ENCODE measurements around the gene CCDC3.

The CCDC3 gene

DNA sequence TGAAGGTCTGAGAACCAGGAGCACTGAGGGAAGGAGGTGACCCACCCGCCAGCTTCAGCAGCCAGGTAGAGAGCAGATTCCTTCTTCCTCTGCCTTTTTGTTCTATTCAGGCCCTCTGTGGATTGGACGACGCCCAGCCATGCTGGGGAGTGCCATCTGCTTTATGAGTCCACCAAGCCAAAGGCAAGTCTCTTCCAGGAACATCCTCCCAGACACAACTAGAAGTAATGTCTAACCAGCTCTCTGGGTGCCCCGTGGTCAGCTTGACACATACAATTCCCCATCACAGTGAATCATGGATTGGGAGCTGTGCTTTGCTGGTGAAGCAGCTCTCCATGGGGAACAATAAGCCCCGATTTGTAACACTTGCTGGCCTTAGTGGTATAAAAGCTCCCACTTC, 125.2 kb downstream of the CCDC3 start:
- Histone ChIP-seq H3K4me2 (ENCODE audit: low read depth, low read length) (no peak overlapping the region), H4K20me1 (ENCODE audit: insufficient read depth, low read length) (no peaks in the 10 kb centered on the region), H3K9me2 (replicated peaks; ENCODE audit: insufficient read depth, low read length) (no peaks in the 10 kb centered on the region), H3K4me1 (ENCODE audit: low read length) (no peaks in the 10 kb centered on the region), H3F3A (ENCODE audit: insufficient read depth, low read length) (no peaks in the 10 kb centered on the region), H2AFZ (ENCODE audit: low read length) (no peak overlapping the region), H3K9ac (ENCODE audit: low read length) (no peak overlapping the region), H3K27me3 (replicated peaks; ENCODE audit: insufficient read depth, low read length) (no peaks in the 10 kb centered on the region), H3K79me2 (ENCODE audit: low read length) (no peaks in the 10 kb centered on the region), H3K4me3 (ENCODE audit: low read length) (no peak overlapping the region), H3K36me3 (replicated peaks; ENCODE audit: insufficient read depth, low read length) (no peaks in the 10 kb centered on the region), H3K9me3 (replicated peaks; ENCODE audit: insufficient read depth, low read length) (no peaks in the 10 kb centered on the region), H3K27ac (ENCODE audit: low read length) (no peak overlapping the region)
- TF ChIP-seq, protein P1, sequence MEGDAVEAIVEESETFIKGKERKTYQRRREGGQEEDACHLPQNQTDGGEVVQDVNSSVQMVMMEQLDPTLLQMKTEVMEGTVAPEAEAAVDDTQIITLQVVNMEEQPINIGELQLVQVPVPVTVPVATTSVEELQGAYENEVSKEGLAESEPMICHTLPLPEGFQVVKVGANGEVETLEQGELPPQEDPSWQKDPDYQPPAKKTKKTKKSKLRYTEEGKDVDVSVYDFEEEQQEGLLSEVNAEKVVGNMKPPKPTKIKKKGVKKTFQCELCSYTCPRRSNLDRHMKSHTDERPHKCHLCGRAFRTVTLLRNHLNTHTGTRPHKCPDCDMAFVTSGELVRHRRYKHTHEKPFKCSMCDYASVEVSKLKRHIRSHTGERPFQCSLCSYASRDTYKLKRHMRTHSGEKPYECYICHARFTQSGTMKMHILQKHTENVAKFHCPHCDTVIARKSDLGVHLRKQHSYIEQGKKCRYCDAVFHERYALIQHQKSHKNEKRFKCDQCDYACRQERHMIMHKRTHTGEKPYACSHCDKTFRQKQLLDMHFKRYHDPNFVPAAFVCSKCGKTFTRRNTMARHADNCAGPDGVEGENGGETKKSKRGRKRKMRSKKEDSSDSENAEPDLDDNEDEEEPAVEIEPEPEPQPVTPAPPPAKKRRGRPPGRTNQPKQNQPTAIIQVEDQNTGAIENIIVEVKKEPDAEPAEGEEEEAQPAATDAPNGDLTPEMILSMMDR (IDR thresholded peaks at IDR 0.05; ENCODE audit: low read length): no peak
- TF ChIP-seq EZH2phosphoT487 (IDR thresholded peaks at IDR 0.05; ENCODE audit: low read length) (no peak), EZH2 (optimal IDR thresholded peaks at IDR 0.05; ENCODE audit: low read depth, low read length) (no peak)
- no peak for DNase-seq

DNA sequence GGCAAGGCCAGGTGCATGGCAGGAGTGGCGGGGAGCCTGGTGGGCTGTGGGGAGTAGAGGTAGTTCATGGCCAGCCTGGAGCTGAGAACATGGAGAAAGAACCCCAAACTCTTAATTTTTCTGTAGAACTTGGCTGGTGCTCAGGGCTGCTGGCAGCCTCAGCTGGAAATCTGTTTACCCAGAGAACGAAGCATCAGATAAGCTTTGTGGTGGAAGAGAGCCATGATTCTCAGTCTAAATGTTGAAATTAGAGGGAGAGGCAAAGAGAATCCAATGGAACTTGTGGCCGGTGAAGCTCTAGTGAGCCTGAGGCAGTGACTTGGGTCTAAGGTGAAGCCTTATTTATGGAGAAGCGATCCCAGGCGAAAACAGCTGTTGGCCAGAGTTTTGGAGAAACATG, 126.4 kb downstream of the CCDC3 start:
- no peak overlapping the region for H2AFZ ChIP-seq (ENCODE audit: low read length)
- H3K27me3 ChIP-seq (replicated peaks; ENCODE audit: insufficient read depth, low read length): no peaks in the 10 kb centered on the region
- H3F3A ChIP-seq (ENCODE audit: insufficient read depth, low read length): no peaks in the 10 kb centered on the region
- no peak overlapping the region for H3K4me3 ChIP-seq (ENCODE audit: low read length)
- H4K20me1 ChIP-seq (ENCODE audit: insufficient read depth, low read length): no peaks in the 10 kb centered on the region
- no peaks in the 10 kb centered on the region for H3K79me2 ChIP-seq (ENCODE audit: low read length)
- H3K27ac ChIP-seq (ENCODE audit: low read length): no peak overlapping the region
- DNase-seq: no peak
- no peaks in the 10 kb centered on the region for H3K36me3 ChIP-seq (replicated peaks; ENCODE audit: insufficient read depth, low read length)
- H3K9me2 ChIP-seq (replicated peaks; ENCODE audit: insufficient read depth, low read length): no peaks in the 10 kb centered on the region
- no peaks in the 10 kb centered on the region for H3K9me3 ChIP-seq (replicated peaks; ENCODE audit: insufficient read depth, low read length)
- no peaks in the 10 kb centered on the region for H3K4me1 ChIP-seq (ENCODE audit: low read length)
- H3K4me2 ChIP-seq (ENCODE audit: low read depth, low read length): no peak overlapping the region
- H3K9ac ChIP-seq (ENCODE audit: low read length): no peak overlapping the region
- no peak for TF ChIP-seq EZH2 (optimal IDR thresholded peaks at IDR 0.05; ENCODE audit: low read depth, low read length)
- no peak for TF ChIP-seq EZH2phosphoT487 (IDR thresholded peaks at IDR 0.05; ENCODE audit: low read length)
- TF ChIP-seq, protein P1 (IDR thresholded peaks at IDR 0.05; ENCODE audit: low read length): no peak

DNA sequence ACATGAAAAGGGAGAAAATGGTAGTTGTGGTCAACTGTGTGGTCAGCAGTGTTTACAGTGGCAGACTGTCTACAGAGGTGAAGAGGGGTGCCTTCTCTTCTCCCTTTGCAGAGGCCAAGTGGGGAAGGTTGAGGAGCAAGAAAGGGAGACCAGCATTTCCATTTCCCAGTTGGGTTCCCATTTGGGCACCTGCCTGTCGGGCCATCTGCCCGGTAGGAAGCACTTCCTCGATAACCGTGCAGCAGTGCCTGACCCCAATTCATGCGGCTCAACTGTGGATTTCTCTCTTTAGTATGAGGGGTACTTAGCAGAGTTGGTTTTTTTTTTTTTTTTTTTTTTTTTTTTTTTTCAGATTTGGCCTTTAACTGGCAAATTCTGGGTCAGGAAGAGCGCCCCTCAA, 127.0 kb downstream of the CCDC3 start:
- H3K36me3 ChIP-seq (replicated peaks; ENCODE audit: insufficient read depth, low read length): no peaks in the 10 kb centered on the region
- no peaks in the 10 kb centered on the region for H3F3A ChIP-seq (ENCODE audit: insufficient read depth, low read length)
- H3K27me3 ChIP-seq (replicated peaks; ENCODE audit: insufficient read depth, low read length): no peaks in the 10 kb centered on the region
- no peak overlapping the region for H3K27ac ChIP-seq (ENCODE audit: low read length)
- H3K4me3 ChIP-seq (ENCODE audit: low read length): no peak overlapping the region
- no peaks in the 10 kb centered on the region for H3K9me3 ChIP-seq (replicated peaks; ENCODE audit: insufficient read depth, low read length)
- H3K9ac ChIP-seq (ENCODE audit: low read length): no peak overlapping the region
- no peak overlapping the region for H3K4me2 ChIP-seq (ENCODE audit: low read depth, low read length)
- TF ChIP-seq EZH2phosphoT487 (IDR thresholded peaks at IDR 0.05; ENCODE audit: low read length) (no peak), EZH2 (optimal IDR thresholded peaks at IDR 0.05; ENCODE audit: low read depth, low read length) (no peak)
- TF ChIP-seq, protein P1 (IDR thresholded peaks at IDR 0.05; ENCODE audit: low read length): no peak
- H3K4me1 ChIP-seq (ENCODE audit: low read length): no peaks in the 10 kb centered on the region
- H4K20me1 ChIP-seq (ENCODE audit: insufficient read depth, low read length): no peaks in the 10 kb centered on the region
- no peak overlapping the region for H2AFZ ChIP-seq (ENCODE audit: low read length)
- no peaks in the 10 kb centered on the region for H3K79me2 ChIP-seq (ENCODE audit: low read length)
- no peaks in the 10 kb centered on the region for H3K9me2 ChIP-seq (replicated peaks; ENCODE audit: insufficient read depth, low read length)
- no peak for DNase-seq
